AG04449 (cell line): ENCODE results near the gene APOC4.

Experiments used
- CTCF ChIA-PET: fragments of 350-600 bp; formaldehyde crosslinking; extraction: SDS; loops from one replicate; lab custom pipeline; 2021; ENCODE audit warnings: antibody characterized with exemption; lab: Yijun Ruan, JAX
- POLR2A ChIA-PET: fragments of 400-600, 350-600 bp; formaldehyde crosslinking; extraction: SDS; loops from one replicate; lab custom pipeline; 2020; ENCODE audit warnings: antibody characterized with exemption, inconsistent platforms; lab: Yijun Ruan, JAX
- DNase-seq: peaks from one replicate; pipeline ENCODE4 v3.0.0-alpha.2; 2010; ENCODE audit warnings: low read depth, low spot score
- H3K4me3 ChIP-seq: 2 replicates; pipeline ENCODE4 v1.5.1; 2011; ENCODE audit warnings: low read depth, mild to moderate bottlenecking, control low read depth, low read length
- CTCF ChIP-seq: IDR thresholded peaks from one replicate; pipeline ENCODE4 v1.5.1; 2011; ENCODE audit warnings: mild to moderate bottlenecking, moderate library complexity, low read length, control low read depth, inconsistent platforms; ENCODE audit not compliant: insufficient read depth; ENCODE audit errors: missing control alignments

APOC4 gene

GRCh38 chr19:44990459-44990858, 48.4 kb downstream of the APOC4 start:
- TF ChIP-seq CTCF: no peak
- POLR2A ChIA-PET: interaction anchor here (1.1 kb wide), 1 partner anchor 11 kb away, joined by 4 read pairs; no protein-coding TSS in a partner anchor
- CTCF ChIA-PET: interaction anchor here (1.0 to 1.1 kb wide), 2 partner anchors 55 to 258 kb away, joined by 3 to 4 read pairs; no protein-coding TSS in a partner anchor
- H3K4me3 ChIP-seq: no peak overlapping the region
- DNase-seq: no peak

GRCh38 chr19:44990966-44991365, 48.9 kb downstream of the APOC4 start:
- CTCF ChIA-PET: no interaction called here
- DNase-seq: no peak
- POLR2A ChIA-PET: interaction anchor here (1.1 kb wide), 1 partner anchor 11 kb away, joined by 4 read pairs; no protein-coding TSS in a partner anchor
- H3K4me3 ChIP-seq: no peak overlapping the region
- no peak for TF ChIP-seq CTCF

- no peak for DNase-seq
- no peak overlapping the region for H3K4me3 ChIP-seq
- no peak for TF ChIP-seq CTCF
- ChIA-PET POLR2A (no interaction called here), CTCF (interaction anchor here (0.8 to 1.0 kb wide), 3 partner anchors 8 to 16 kb away, joined by 3 to 6 read pairs (median 3); partner anchors contain the start of gene RELB)
Measured at GRCh38 chr19:44992336-44993163, 50.5 kb downstream of the APOC4 start.

- ChIA-PET CTCF (no interaction called here), POLR2A (no interaction called here)
- H3K4me3 ChIP-seq: no peak overlapping the region
- no peak for TF ChIP-seq CTCF
- no peak for DNase-seq
Measured at GRCh38 chr19:44993526-44993925, 51.5 kb downstream of the APOC4 start.

GRCh38 chr19:44993926-44994537, 52.0 kb downstream of the APOC4 start:
- TF ChIP-seq CTCF: no peak
- POLR2A ChIA-PET: no interaction called here
- no peak for DNase-seq
- CTCF ChIA-PET: interaction anchor here (0.6 kb wide), 1 partner anchor 98 kb away, joined by 3 read pairs; no protein-coding TSS in a partner anchor
- H3K4me3 ChIP-seq: no peak overlapping the region
